ENCODE results near the gene TTLL11. TPM values are rescaled to one million over a fixed set of nuclear protein-coding genes. Genes with fewer than 3 reads are reported as not detected.

TTLL11 gene
- total and polyA plus RNA-seq, 2 experiments from 2014 or later: 5.1 to 6.3 TPM

DNA sequence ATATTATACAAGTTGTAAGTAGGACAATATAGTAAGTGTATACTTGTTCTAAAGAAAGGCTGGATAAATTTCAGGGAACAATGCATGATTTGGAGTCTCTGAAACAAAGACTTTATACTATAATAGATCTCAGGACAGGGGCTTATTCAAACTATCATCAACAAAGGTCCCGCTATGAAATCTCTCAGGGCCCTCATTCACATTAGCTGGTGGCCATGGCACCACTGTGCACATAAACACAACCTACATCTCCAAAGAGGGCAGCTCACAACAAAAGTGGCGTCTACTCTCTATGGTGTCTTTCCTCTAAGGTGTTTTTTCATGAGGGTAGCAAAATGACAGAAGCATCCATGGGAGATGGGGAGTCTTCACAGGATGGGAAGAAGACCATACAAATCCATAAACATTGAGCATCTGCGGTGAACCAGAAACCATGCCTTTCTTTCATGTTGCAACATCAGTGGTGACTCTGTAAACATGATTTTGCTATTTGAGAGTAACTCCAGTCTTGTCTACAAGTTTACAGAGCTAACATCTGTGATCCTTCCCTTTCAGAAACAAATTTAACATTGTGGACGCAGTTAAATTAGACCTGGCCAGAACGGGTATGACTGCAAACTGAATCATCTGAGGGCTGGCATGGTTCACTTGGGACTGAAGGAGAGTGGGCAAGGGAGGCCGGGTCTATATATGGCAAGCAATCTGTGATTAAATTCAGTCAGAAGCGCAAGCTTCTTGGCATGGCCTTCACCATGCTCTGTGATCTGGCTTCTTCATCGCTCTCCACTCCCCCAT, 5.5 kb downstream of the TTLL11 start:
- Histone ChIP-seq H3K79me2 (ENCODE audit: insufficient read depth) (peaks cover 84% of the 10 kb centered on the region), H2AFZ (no peak overlapping the region), H3K27ac (peak overlapping the region; percentile 60), H4K20me1 (ENCODE audit: insufficient read depth) (peaks cover 5% of the 10 kb centered on the region; the same call in 1 of the 2 replicates), H3K36me3 (ENCODE audit: low read depth) (no peaks in the 10 kb centered on the region), H3F3A (ENCODE audit: insufficient read depth) (peaks cover 26% of the 10 kb centered on the region; the same call in 1 of the 2 replicates), H3K4me3 (no peak overlapping the region), H3K9me3 (ENCODE audit: low read depth) (no peaks in the 10 kb centered on the region), H3K9me2 (ENCODE audit: insufficient read depth) (no peaks in the 10 kb centered on the region), H3K9ac (peak overlapping the region; percentile 3; the same call in 1 of the 2 replicates), H3K27me3 (replicated peaks; ENCODE audit: insufficient read depth) (no peaks in the 10 kb centered on the region), H3K4me2 (ENCODE audit: unreplicated experiment) (peak overlapping the region; percentile 4), H3K4me1 (ENCODE audit: insufficient read depth) (peaks cover 25% of the 10 kb centered on the region)
- peak; percentile 77 for DNase-seq
- in situ Hi-C loops (cut with MboI): no loop called here
- no peak for TF ChIP-seq EZH2phosphoT487 (IDR thresholded peaks at IDR 0.05; ENCODE audit: insufficient read depth, low read depth)
- no peak for TF ChIP-seq EZH2 (IDR thresholded peaks at IDR 0.05; ENCODE audit: insufficient read depth, poor library complexity, severe bottlenecking)
- WGBS, 2 experiments (ENCODE audit: low coverage in 1 of 2, low lambda C conversion rate in 2 of 2, missing lambda C conversion rate in 2 of 2): 53 to 72% methylated on average over 8 of the region's 8 CpGs

DNA sequence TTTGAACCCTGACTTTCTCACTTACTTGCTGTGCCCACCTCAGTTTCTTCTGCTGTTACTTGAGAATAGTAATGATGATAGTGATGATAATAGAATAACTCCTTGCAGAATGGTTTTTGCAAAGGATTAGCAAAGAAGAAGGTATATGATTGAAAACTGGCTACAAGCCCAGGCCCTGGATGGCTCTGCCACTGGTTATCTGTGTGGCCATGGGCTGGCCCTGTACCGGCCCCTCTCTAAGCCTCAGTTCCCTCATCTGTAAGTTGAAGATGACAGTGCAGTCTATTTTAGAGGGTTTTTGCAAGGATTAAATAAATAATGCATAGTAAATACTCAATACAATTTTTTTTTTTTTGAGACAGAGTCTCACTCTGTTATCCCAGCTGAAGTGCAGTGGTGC, 6.2 kb downstream of the TTLL11 start:
- 93 to 100% methylated on average over 1 of the region's 1 CpG for WGBS, 2 experiments (ENCODE audit: low coverage in 1 of 2, low lambda C conversion rate in 2 of 2, missing lambda C conversion rate in 2 of 2)
- no peak for DNase-seq
- H3K4me1 ChIP-seq (ENCODE audit: insufficient read depth): peaks cover 21% of the 10 kb centered on the region
- no peaks in the 10 kb centered on the region for H3K36me3 ChIP-seq (ENCODE audit: low read depth)
- TF ChIP-seq EZH2phosphoT487 (IDR thresholded peaks at IDR 0.05; ENCODE audit: insufficient read depth, low read depth) (no peak), EZH2 (IDR thresholded peaks at IDR 0.05; ENCODE audit: insufficient read depth, poor library complexity, severe bottlenecking) (no peak)
- no peak overlapping the region for H2AFZ ChIP-seq
- H3K27me3 ChIP-seq (replicated peaks; ENCODE audit: insufficient read depth): no peaks in the 10 kb centered on the region
- no peak overlapping the region for H3K4me3 ChIP-seq
- peaks cover 5% of the 10 kb centered on the region; the same call in 1 of the 2 replicates for H4K20me1 ChIP-seq (ENCODE audit: insufficient read depth)
- H3F3A ChIP-seq (ENCODE audit: insufficient read depth): peaks cover 26% of the 10 kb centered on the region; the same call in 1 of the 2 replicates
- H3K27ac ChIP-seq: no peak overlapping the region
- H3K9me3 ChIP-seq (ENCODE audit: low read depth): no peaks in the 10 kb centered on the region
- no peak overlapping the region for H3K4me2 ChIP-seq (ENCODE audit: unreplicated experiment)
- no peaks in the 10 kb centered on the region for H3K9me2 ChIP-seq (ENCODE audit: insufficient read depth)
- peaks cover 84% of the 10 kb centered on the region for H3K79me2 ChIP-seq (ENCODE audit: insufficient read depth)
- in situ Hi-C loops (cut with MboI): no loop called here
- H3K9ac ChIP-seq: no peak overlapping the region

DNA sequence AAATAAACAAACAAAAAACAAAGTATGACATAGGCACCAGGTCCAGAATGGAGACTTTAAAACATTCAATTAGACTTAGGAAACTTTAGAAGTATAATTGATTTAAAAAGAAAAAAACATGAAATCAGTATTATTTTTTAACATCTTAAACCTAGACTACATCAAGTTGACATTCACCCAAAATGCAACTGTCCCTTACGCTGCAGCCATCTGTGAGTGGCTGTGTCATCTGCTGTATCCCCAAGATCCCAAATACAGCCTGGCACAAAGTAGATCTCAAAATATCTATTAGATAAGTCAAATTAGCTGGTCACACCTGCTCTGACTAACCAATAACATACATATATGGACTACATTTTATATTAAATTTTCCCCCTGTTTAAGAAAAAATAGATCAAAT, 7.8 kb downstream of the TTLL11 start:
- H2AFZ ChIP-seq: no peak overlapping the region
- H3K79me2 ChIP-seq (ENCODE audit: insufficient read depth): peaks cover 84% of the 10 kb centered on the region
- no peak overlapping the region for H3K4me2 ChIP-seq (ENCODE audit: unreplicated experiment)
- H3K4me3 ChIP-seq: no peak overlapping the region
- no peak overlapping the region for H3K9ac ChIP-seq
- in situ Hi-C loops (cut with MboI): no loop called here
- no peaks in the 10 kb centered on the region for H3K9me2 ChIP-seq (ENCODE audit: insufficient read depth)
- H3F3A ChIP-seq (ENCODE audit: insufficient read depth): peaks cover 26% of the 10 kb centered on the region; the same call in 1 of the 2 replicates
- peaks cover 16% of the 10 kb centered on the region for H3K4me1 ChIP-seq (ENCODE audit: insufficient read depth)
- no peak overlapping the region for H3K27ac ChIP-seq
- H4K20me1 ChIP-seq (ENCODE audit: insufficient read depth): peaks cover 5% of the 10 kb centered on the region; the same call in 1 of the 2 replicates
- 98 to 100% methylated on average over 1 of the region's 1 CpG for WGBS, 2 experiments (ENCODE audit: low coverage in 1 of 2, low lambda C conversion rate in 2 of 2, missing lambda C conversion rate in 2 of 2)
- no peak for DNase-seq
- H3K27me3 ChIP-seq (replicated peaks; ENCODE audit: insufficient read depth): no peaks in the 10 kb centered on the region
- TF ChIP-seq EZH2phosphoT487 (IDR thresholded peaks at IDR 0.05; ENCODE audit: insufficient read depth, low read depth) (no peak), EZH2 (IDR thresholded peaks at IDR 0.05; ENCODE audit: insufficient read depth, poor library complexity, severe bottlenecking) (no peak)
- H3K9me3 ChIP-seq (ENCODE audit: low read depth): no peaks in the 10 kb centered on the region
- H3K36me3 ChIP-seq (ENCODE audit: low read depth): no peaks in the 10 kb centered on the region

DNA sequence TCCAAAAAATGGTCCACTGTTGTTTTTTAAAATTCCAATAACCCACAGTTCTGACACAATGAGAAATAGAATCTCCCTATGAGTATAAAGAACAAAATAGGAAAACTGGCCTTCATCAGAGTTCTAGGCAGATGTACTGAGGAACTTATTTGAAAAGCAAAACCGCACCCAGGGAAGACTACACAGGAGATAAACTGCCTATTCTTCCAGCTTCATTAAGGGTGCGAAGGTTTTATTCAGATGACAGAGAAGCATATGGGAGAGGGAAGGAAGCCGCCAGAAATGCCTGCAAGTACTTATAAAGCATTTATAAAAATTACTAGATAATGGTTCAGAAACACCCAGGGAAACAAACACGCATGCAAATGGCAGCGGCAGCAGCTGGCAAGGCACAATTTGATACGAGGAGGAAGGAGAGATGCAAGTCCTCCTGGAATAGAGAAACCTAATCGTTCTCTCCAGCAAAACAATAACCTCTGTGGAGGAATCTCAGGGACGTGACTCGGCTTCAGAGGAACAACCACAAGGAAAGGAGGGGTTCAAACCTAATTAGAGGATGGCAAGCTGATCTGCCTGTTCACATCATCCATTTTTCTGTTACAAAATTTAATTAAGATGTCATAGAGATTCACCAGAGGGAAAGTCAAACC, 9.0 kb downstream of the TTLL11 start:
- 48 to 57% methylated on average over 9 of the region's 9 CpGs for WGBS, 2 experiments (ENCODE audit: low coverage in 1 of 2, low lambda C conversion rate in 2 of 2, missing lambda C conversion rate in 2 of 2)
- Histone ChIP-seq H3K27me3 (replicated peaks; ENCODE audit: insufficient read depth) (no peaks in the 10 kb centered on the region), H4K20me1 (ENCODE audit: insufficient read depth) (peaks cover 5% of the 10 kb centered on the region; the same call in 1 of the 2 replicates), H3F3A (ENCODE audit: insufficient read depth) (peaks cover 26% of the 10 kb centered on the region; the same call in 1 of the 2 replicates), H3K4me1 (ENCODE audit: insufficient read depth) (peaks cover 16% of the 10 kb centered on the region), H3K4me2 (ENCODE audit: unreplicated experiment) (peak overlapping the region; percentile 40), H3K9me3 (ENCODE audit: low read depth) (no peaks in the 10 kb centered on the region), H3K9me2 (ENCODE audit: insufficient read depth) (no peaks in the 10 kb centered on the region), H3K9ac (peak overlapping the region; percentile 35), H3K79me2 (ENCODE audit: insufficient read depth) (peaks cover 84% of the 10 kb centered on the region), H3K27ac (no peak overlapping the region), H3K36me3 (ENCODE audit: low read depth) (no peaks in the 10 kb centered on the region), H2AFZ (peak overlapping the region; percentile 16; the same call in 1 of the 2 replicates), H3K4me3 (peak overlapping the region; percentile 27; the same call in 1 of the 2 replicates)
- TF ChIP-seq EZH2 (IDR thresholded peaks at IDR 0.05; ENCODE audit: insufficient read depth, poor library complexity, severe bottlenecking) (no peak), EZH2phosphoT487 (IDR thresholded peaks at IDR 0.05; ENCODE audit: insufficient read depth, low read depth) (no peak)
- DNase-seq: no peak
- in situ Hi-C loops (cut with MboI): no loop called here
